HG02970 (cell line): ENCODE data around the gene ADGRL3.

Experiments
- ATAC-seq: cut with Tn5 transposase; IDR thresholded peaks from one replicate; pipeline ENCODE4 v1.9.1; 2021; ENCODE audit warnings: mild to moderate bottlenecking, moderate library complexity, moderate number of reproducible peaks; ENCODE audit not compliant: unreplicated experiment, low FRiP score

The ADGRL3 gene

DNA sequence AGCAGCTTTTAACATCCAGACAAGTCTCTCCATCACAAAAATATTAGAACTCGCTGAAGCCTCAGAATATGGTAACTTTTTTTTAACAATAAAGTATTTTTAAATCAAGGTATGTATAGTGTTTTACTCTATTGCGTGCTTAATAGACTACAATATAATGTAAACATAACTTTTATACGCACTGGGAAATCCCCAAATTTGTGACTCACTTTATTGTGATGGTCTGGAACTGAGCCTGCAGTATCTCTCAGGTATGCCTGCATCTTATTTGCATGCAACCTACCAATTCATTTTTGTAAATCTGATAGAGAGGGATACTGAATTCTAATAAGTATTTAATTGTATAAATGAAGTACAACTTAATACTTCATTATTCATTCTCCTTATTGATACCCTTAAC, 823.5 kb downstream of the ADGRL3 start:
- no peak for ATAC-seq

DNA sequence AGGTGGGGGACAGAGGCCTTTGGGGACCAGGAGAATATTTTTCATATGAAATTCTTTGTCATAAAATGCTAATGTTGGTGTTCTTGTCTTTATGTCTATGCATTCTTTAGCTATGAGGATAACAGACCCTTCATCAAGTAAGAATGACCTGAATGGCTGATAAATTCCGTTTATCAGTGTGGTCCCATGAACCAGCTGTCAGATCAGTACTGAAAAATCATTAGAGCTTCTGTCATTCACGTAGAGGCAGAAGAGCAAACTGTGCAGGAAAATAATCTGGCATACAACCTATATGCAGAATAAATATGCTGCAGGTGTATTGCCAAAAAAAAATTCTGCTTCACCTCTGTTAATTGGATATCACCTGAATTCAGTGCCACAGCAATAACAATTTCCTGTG, 828.6 kb downstream of the ADGRL3 start:
- no peak for ATAC-seq

DNA sequence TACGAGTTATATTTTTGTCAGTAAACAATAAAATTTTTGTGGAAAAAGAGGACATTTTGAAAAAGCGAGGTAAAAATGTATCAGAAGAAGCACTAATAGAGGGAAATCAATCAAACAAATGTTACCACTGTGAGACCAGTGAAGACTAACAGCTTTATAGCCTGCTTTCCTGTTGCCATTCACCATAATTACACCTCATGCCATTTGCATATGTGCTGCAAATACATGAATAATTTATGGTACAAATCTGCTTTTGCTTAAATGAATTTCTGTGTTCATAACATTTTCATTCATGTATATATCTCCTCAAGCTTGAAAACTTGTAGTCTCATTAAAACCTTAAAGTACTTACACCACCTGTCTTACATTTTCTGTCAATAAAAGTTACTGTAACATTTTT, 830.8 kb downstream of the ADGRL3 start:
- no peak for ATAC-seq

DNA sequence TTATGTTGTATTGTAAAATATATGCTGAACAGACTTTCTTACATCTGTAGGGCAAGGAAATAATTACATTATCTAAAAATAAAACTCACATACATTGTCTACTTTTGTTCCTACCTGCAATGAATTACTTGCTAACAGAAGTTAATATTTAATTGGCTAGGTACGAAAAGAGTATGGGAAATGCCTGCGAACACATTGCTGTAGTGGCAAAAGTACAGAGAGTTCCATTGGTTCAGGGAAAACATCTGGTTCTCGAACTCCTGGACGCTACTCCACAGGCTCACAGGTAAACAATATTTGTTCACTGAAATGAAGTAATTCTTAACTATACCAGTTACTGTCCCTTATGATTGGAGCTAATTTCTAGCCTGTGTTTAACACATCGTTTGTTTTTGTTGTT, 837.4 kb downstream of the ADGRL3 start:
- no peak for ATAC-seq

DNA sequence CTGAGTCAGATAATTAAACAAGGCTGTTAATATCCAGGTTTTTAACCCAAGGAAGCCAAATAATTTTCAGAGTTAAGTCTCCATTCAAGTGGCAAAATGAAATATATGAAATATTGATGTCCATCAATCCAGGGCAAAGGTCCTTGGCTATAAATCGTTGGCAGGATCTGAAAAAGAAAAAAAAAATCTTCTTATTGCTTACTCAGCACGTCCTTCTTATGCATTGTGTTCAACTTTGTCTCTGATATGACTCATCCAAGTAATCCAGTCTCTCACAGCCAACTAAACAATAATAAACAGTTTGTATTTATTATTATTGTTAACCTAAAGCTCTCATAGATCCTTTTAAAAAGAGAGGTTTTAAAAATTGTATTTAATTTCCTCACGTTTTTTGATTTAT, 851.2 kb downstream of the ADGRL3 start:
- ATAC-seq = no peak

DNA sequence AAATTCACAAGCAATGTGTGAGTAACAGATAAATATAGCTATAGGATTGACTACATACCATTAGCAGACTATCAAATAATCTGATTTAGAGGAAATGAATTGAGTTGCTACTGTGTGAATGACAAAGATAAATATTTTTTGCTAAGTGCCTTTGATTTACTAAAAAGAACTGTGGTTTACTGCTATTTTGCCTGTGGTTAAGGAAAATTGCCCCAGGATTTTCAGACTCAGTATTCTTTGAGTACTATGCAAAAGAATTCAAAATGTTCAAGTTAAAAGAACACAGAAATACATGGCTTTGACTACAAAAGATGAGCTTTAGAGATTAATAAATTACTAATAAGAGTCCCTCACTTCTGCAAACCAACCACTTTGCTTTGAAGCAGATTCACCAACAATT, 853.8 kb downstream of the ADGRL3 start:
- ATAC-seq = no peak

DNA sequence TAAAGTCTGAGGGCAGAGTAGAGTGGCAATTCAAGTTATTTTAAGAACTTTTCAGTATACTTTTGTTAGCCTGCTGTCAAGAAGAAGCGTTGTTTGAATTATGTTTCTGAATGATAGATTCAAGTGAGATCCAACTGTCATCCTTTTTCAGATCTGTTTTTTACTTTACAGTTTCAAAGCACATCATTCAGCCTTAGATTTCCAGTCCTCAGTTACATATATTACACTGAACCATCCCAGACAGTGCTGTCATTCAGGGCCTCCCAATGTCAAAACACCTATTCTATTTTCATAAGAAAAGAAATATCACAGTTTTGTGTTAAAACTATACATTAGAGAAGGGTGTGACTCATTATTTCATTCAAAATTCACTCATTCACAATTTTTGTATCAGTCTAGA, 856.9 kb downstream of the ADGRL3 start:
- no peak for ATAC-seq

DNA sequence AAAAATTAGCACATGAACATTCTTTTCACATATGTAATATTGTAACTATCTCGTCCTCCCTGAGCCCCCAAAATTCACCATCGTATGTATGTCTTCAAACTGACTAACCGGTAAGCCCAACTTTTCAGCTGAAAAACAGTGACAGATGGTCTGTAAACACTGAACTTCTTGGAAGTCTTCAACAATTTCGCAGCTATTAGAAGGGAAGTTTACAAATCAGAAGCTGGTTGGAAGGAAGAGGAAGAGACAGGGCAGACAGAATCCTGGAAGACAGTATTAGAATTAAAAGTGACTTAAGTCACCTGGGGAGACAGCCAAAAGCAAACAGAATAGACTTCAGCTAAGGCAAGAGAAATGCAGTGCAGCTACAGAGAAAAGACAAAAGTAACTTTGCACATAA, 858.4 kb downstream of the ADGRL3 start:
- no peak for ATAC-seq

DNA sequence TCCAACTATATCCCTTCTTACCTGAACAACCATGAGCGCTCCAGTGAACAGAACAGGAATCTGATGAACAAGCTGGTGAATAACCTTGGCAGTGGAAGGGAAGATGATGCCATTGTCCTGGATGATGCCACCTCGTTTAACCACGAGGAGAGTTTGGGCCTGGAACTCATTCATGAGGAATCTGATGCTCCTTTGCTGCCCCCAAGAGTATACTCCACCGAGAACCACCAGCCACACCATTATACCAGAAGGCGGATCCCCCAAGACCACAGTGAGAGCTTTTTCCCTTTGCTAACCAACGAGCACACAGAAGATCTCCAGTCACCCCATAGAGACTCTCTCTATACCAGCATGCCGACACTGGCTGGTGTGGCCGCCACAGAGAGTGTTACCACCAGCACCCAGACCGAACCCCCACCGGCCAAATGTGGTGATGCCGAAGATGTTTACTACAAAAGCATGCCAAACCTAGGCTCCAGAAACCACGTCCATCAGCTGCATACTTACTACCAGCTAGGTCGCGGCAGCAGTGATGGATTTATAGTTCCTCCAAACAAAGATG, 870.2 kb downstream of the ADGRL3 start:
- ATAC-seq = no peak

DNA sequence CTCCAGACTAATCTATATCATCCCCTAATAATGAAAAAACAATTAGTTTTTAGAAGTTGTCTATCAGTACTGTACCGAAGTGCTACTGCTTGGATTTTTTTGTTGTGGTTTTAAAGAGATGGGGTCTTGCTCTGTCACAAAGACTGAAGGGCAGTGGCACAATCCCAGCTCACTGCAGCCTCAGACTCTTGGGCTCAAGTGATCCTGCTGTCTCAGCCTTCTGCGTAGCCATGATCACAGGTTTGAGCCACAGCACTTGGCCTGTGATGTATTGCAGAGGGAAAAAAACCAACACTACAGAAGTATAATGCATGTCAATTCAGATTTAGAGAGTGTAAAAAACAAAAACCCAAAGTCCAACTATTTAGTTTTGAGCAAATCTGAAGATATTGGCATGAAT, 875.0 kb downstream of the ADGRL3 start:
- ATAC-seq = no peak

DNA sequence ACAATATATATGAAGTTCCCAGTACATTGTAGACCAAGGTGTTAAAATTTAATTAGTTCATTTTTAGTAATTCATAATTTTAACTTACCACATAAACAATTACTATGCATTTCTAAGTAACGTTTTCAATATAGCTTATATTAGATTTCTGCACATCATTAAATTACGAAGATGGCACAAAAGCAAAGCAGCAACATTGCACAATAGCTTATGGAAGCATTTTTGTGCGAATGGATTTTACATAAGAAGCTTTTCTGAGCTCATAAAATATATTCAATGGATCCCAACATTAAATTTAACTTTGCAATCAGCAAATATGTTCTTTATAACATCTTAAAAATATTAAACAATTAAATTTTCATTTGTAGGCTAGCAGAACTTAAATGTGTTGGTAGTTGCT, 875.4 kb downstream of the ADGRL3 start:
- no peak for ATAC-seq

DNA sequence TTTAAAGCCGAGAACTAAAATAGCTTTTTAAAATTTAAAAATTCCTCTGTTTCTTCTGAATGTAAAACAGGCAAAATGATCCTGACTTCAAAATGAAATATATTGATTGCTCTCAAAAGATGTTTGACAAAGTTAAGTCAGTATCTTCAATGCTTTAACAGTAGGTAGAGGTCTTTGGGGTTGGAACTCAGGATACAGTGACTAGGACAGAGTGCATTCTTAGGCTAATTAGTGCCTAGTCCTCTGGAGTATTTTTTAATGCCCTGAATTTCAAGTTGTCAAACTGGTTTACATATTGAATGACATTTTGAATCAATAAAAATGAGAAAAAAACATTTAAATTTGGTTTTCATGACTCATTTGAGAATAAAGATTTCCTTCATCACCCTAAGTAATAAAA, 877.3 kb downstream of the ADGRL3 start:
- ATAC-seq = no peak

DNA sequence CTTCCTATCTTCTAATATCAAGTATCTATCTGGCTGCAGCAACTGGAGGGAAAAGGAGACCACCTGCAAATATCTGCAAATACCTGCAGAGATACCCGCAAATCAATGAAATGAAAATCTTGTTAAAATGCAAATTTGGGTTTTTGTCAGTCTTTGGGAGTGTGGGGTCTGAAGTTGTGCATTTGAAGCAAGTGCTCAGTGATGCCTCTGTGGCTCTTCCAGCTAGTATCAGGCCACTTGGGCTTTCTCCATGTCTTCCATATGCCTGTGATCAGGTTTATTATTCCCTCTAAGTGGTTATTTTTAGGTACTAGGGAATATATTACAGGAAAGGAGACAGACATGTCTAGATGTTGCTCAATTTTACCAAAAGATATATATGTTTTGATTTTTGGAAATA, 880.3 kb downstream of the ADGRL3 start:
- no peak for ATAC-seq

DNA sequence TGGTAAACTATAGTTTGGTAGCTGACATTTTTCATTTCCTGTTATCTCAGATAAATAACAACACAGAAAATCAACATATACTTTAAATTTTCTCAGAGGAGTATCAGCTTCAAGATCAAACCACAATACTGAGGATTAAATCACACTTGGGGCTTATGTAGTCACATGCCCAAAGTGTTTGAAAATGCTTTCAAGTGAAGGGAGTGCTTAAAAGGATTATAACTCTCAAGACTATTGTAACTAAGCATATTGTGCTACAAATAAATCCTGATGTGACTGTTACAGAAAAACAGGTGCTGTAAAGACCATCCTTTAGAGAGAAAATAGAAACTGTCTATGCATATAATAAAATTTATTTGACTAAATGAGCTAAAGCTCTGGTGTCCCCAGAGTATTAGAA, 887.6 kb downstream of the ADGRL3 start:
- ATAC-seq = no peak

DNA sequence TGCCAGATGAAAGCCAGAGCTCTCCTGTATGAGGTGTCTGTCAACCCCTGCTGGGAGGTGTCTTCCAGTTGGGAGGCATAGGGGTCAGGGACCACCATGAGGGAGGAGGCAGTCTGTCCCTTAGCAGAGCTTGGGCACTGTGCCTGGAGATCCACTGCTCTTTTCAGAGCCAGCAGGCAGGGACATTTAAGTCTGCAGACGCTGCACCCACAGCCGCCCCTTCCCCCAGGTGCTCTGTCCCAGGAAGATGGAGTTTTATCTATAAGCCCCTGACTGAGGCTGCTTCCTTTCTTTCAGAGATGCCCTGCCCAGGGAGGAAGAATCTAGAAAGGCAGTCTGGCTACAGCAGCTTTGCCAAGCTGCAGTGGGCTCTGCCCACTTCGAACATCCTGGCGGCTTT, 893.6 kb downstream of the ADGRL3 start:
- no peak for ATAC-seq

DNA sequence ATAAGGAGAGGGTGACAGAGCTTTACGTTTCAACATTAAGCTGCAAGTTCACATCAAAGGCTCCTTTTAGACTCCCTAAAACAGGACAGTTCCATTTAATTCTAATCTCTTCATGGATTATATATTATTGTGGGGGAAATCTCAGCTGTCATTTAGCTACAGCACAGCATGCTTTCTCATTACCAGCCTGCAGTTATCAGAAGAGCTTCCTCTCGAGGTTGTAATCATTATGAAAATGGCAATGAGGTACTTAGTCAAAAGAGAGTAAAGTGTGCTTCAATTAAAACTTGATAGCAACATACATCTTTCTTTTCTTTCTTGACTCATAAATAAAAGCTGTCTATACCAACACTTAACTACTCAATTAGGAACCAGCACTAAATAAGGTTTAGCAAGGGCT, 896.8 kb downstream of the ADGRL3 start:
- no peak for ATAC-seq

DNA sequence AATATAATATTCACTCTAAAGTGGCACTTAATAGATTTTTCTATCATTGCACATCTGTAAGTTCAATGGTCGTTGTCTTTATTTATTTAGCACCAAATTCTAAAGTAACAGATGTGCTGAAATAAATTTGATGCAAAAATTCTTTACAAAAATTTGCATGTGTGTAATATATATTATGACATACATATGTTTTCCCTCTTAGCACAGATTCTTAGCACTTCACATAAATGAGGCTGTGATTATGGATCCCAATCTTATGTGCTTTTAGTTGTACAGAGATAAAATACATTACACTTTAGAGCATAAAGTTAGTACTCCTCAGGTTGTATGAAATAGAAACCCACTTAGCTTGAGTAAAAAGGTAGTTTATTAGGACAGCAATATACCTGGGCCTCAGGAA, 915.1 kb downstream of the ADGRL3 start:
- ATAC-seq = no peak

DNA sequence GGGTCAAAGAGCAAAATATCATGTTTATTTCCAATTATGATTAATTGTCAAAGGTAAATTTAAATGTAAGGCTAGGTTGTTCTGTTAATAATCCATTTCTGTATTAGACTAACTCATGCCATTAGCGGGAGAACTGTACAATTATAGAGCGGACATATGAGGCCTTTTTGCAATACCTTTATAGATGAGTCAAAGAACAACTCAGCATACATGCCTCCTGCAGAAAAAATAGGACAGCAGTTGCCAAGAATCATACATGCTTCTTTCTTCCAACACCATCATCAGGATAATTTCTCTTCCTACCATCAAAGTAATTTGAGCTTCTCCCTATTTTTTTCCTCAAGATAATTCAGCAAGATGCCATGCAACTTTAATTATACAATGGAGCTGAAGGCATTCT, 917.8 kb downstream of the ADGRL3 start:
- ATAC-seq = no peak

DNA sequence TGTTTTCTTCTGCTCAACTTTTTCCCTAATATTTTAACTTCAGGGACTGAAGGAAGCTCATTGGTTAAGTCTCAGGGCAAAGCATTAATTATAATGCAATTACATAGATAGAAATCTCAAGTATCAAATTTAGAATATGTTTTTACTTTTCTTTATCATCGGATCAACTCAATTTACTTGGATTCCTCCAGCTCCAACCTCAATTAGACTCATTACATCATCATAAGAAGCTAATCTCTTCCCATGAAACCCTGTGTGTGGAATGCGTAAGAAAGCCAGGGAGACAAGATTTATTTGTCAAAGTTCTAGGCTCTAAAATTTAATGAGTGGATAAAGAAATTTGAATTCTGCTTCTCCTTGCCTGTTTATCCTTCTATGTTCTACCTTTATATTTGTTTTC, 918.4 kb downstream of the ADGRL3 start:
- no peak for ATAC-seq

DNA sequence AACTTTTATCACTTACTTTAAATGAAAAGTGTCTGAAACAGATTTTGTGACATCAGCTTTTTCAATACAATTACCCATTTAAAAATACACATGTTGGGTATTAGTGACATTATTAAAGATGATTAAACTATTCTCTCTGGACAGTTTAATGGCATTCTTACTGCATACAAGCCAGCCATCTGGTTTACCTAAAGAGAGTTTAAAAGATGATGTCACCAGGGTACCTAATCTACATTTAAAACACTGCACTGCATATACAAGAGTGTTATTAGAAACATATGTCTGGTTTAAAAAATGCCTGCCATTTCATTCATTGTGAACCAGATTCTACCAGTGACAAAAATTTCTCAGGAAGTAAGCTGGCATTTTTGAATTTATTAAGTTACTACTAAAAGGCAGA, 919.1 kb downstream of the ADGRL3 start:
- no peak for ATAC-seq

DNA sequence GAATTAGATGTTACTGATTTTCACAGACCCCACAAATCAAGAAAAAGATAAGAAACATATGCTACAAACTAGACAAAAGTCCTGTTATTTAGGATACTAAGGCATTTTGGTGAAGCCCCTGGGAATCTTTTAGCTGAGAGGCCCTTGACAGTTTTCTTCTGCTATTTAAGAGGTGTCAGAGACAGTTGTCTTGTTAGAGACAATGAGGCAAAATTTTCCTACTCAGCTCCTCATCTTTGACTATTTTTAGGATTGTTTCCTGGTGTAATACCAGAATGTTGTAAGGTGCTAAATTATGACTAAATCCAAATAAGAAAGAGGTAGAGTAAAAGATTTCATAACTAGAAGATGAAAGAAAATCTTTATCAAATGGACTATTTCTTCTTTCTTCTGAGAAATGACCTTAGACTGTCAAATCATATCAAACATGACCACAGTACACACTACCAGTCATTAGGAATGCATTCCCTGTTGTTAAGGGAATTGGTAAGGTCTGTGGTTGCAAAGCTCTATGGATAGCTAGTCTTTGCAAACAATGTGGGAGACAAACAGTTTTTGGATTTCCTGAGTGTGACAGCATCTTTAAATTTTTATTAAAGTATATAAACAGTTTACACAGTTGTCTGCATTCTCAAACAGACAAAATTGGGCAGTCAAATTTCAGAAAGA, 926.1 kb downstream of the ADGRL3 start:
- no peak for ATAC-seq
